SKM-1 treated with dmso at 0.1 percent for 144 hours (cell line): ENCODE data around the gene MBD3.
A peak's percentile ranks its signal among the peaks of the same experiment; 100 is the strongest.

Experiments used
- DNase-seq: peaks from one replicate; lab custom pipeline; 2025; ENCODE audit not compliant: unreplicated experiment; lab: John Stamatoyannopoulos, UW

MBD3 gene

GRCh38 chr19:1619703-1620102, 27.0 kb upstream of the MBD3 start:
- DNase-seq: no peak

- no peak for DNase-seq
Observed at GRCh38 chr19:1619094-1619439, 26.4 kb upstream of the MBD3 start.

GRCh38 chr19:1618157-1619093, 25.8 kb upstream of the MBD3 start:
- peak; percentile 19 for DNase-seq

GRCh38 chr19:1616875-1617274, 24.2 kb upstream of the MBD3 start:
- DNase-seq: no peak

- no peak for DNase-seq
Observed at GRCh38 chr19:1616396-1616795, 23.7 kb upstream of the MBD3 start.

- DNase-seq: no peak
Observed at GRCh38 chr19:1615156-1615765, 22.6 kb upstream of the MBD3 start.

- DNase-seq: no peak
Observed at GRCh38 chr19:1613808-1614570, 21.3 kb upstream of the MBD3 start.

GRCh38 chr19:1613146-1613545, 20.5 kb upstream of the MBD3 start:
- DNase-seq: no peak

- no peak for DNase-seq
Observed at GRCh38 chr19:1612114-1613086, 19.7 kb upstream of the MBD3 start.

GRCh38 chr19:1611353-1611752, 18.7 kb upstream of the MBD3 start:
- no peak for DNase-seq

GRCh38 chr19:1610579-1610978, 17.9 kb upstream of the MBD3 start:
- DNase-seq: no peak

- no peak for DNase-seq
Observed at GRCh38 chr19:1609680-1610474, 17.2 kb upstream of the MBD3 start.

GRCh38 chr19:1609103-1609396, 16.4 kb upstream of the MBD3 start:
- DNase-seq: no peak

- DNase-seq: no peak
Observed at GRCh38 chr19:1608359-1609102, 15.9 kb upstream of the MBD3 start.

- no peak for DNase-seq
Observed at GRCh38 chr19:1606138-1606651, 13.5 kb upstream of the MBD3 start.

- peak; percentile 89 for DNase-seq
Observed at GRCh38 chr19:1605236-1606137, 12.8 kb upstream of the MBD3 start, which contains the start of gene UQCR11. UQCR11 (minus strand) TSS chr19:1605462; CDS start chr19:1605409, 53 bp downstream.

- DNase-seq: no peak
Observed at GRCh38 chr19:1602091-1602707, 9.5 kb upstream of the MBD3 start.
